ENCODE results near the gene CAND2. TPM values are rescaled to one million over a fixed set of nuclear protein-coding genes. Genes with fewer than 3 reads are reported as not detected.
"Not testable (repeated sequence)": the region's sequence is repeated elsewhere in the genome, so short reads cannot be mapped to it uniquely, and the experiment has no call there.

The CAND2 gene
- total and polyA plus RNA-seq, 2 of the 8 experiments (the other 6 are each of a cell fraction or from before 2014, with no cell fraction given), result 8.7 TPM

GRCh38 chr3:12787967-12788690, 8.4 kb upstream of the CAND2 start:
- not testable (repeated sequence) for H4K8ac ChIP-seq (ENCODE audit: extremely low read depth, insufficient read depth, low read length); H3K14ac ChIP-seq (ENCODE audit: insufficient read length); H3K4me2 ChIP-seq (ENCODE audit: insufficient read depth in 1 of 2, low read depth in 2 of 2, low read length in 2 of 2); H4K91ac ChIP-seq (replicated peaks; ENCODE audit: insufficient read length, low read length); DNase-seq (ENCODE audit: low read depth in 1 of 2, low spot score in 2 of 2); H3K56ac ChIP-seq (replicated peaks; ENCODE audit: insufficient read length, low read depth, low read length); H3K9me3 ChIP-seq (ENCODE audit: insufficient read depth in 2 of 2, low read depth in 1 of 2, low read length in 1 of 2); H2AK5ac ChIP-seq (ENCODE audit: low read depth, low read length); H3K4ac ChIP-seq (replicated peaks; ENCODE audit: insufficient read length, low read depth, low read length); H2BK12ac ChIP-seq (ENCODE audit: low read depth, low read length); H2BK120ac ChIP-seq (replicated peaks; ENCODE audit: low read depth, low read length); H4K20me1 ChIP-seq (replicated peaks in 1 of 2; ENCODE audit: control insufficient read depth in 1 of 2, insufficient read depth in 2 of 2, low read length in 2 of 2); FAIRE-seq; H3K79me2 ChIP-seq (ENCODE audit: control insufficient read depth in 1 of 2, insufficient read depth in 2 of 2, low read length in 2 of 2); H3K4me3 ChIP-seq (ENCODE audit: extremely low read depth in 1 of 4, insufficient read depth in 2 of 4, low read depth in 3 of 4, low read length in 4 of 4); H2BK20ac ChIP-seq (ENCODE audit: low read length); H3K36me3 ChIP-seq (ENCODE audit: control insufficient read depth in 2 of 4, insufficient read depth in 4 of 4, low read length in 3 of 4); H3K18ac ChIP-seq (ENCODE audit: extremely low read depth, low read length); H3K27ac ChIP-seq (ENCODE audit: low read depth, low read length); H3K23ac ChIP-seq (ENCODE audit: insufficient read length); H2BK15ac ChIP-seq (ENCODE audit: low read length); H3K27me3 ChIP-seq (replicated peaks in 1 of 4; ENCODE audit: control insufficient read depth in 3 of 4, extremely low read depth in 1 of 4, insufficient read depth in 3 of 4, low read length in 3 of 4); H3K23me2 ChIP-seq (ENCODE audit: low read depth, low read length); H3K4me1 ChIP-seq (replicated peaks in 1 of 4; ENCODE audit: control insufficient read depth in 3 of 4, insufficient read depth in 4 of 4, low read length in 3 of 4); H3K9ac ChIP-seq (replicated peaks in 1 of 4; ENCODE audit: extremely low read depth in 1 of 4, low read depth in 3 of 4, low read length in 3 of 4); H2BK5ac ChIP-seq (ENCODE audit: low read depth, low read length); H3K79me1 ChIP-seq (ENCODE audit: low read depth, low read length); H2AFZ ChIP-seq (ENCODE audit: low read length); H4K5ac ChIP-seq (ENCODE audit: insufficient read length, low read depth, low read length)
- WGBS, 2 experiments (ENCODE audit: extremely low coverage in 1 of 2, insufficient coverage in 1 of 2, insufficient read length in 1 of 2, insufficient replicate concordance in 2 of 2, low coverage in 1 of 2, low lambda C conversion rate in 2 of 2, missing lambda C conversion rate in 1 of 2), result 91% methylated on average over 22 of the region's 23 CpGs; no CpG with 5 or more reads in 1 of the 2 experiments
- ChIA-PET CTCF (ENCODE audit: partially characterized antibody) (interaction anchor here (0.8 to 5.3 kb wide), 31 partner anchors 10 to 210 kb away, joined by 3 to 54 read pairs (median 5); partner anchors contain the start of genes CAND2, RPL32 and TMEM40), POLR2A (ENCODE audit: partially characterized antibody) (interaction anchor here (1.0 to 2.9 kb wide), 7 partner anchors 9 to 53 kb away, joined by 3 to 10 read pairs (median 5); partner anchors contain the start of genes CAND2 and RPL32)

Measured in H1 (cell line).